Testis (tissue), 2 donors: ENCODE measurements around the gene ADAMTS12.

Experiments
- CTCF ChIP-seq, 3 experiments: fragments of 450-650 bp in 2 of 3; fragments of 200-600 bp in 1 of 3; sonication (generic) in 1 of 3; IDR thresholded peaks; one replicate each; pipeline ENCODE4 v1.5.1; 2016 to 2019; ENCODE audit warnings: antibody characterized with exemption in 3 of 3, mild to moderate bottlenecking in 2 of 3, moderate library complexity in 1 of 3
- POLR2A ChIP-seq: fragments of 450-650 bp; IDR thresholded peaks from one replicate; pipeline ENCODE4 v1.6.1; 2017; ENCODE audit warnings: antibody characterized with exemption, mild to moderate bottlenecking, moderate library complexity

- TF ChIP-seq CTCF (IDR thresholded peaks at IDR 0.05) (no peak), POLR2A (no peak)
Measured at GRCh38 chr5:33843579-33843978, 48.2 kb downstream of the ADAMTS12 start.
